SK-N-SH treated with all-trans-retinoic acid at 6 μM for 48 hours (cell line): ENCODE data around the gene ALDH18A1.

Experiments
- CREB5 ChIP-seq: fragments of 250-450 bp; sonication (Bioruptor Pico); IDR thresholded peaks from 2 replicates; pipeline ENCODE4 v1.5.1; 2020; ENCODE audit warnings: low read depth, mild to moderate bottlenecking, moderate library complexity
- CSDC2 ChIP-seq: fragments of 250-450 bp; sonication (Bioruptor Pico); IDR thresholded peaks from 2 replicates; pipeline ENCODE4 v1.5.0; 2020; ENCODE audit warnings: mild to moderate bottlenecking, moderate library complexity
- PATZ1 ChIP-seq: fragments of 250-450 bp; sonication (Bioruptor Pico); IDR thresholded peaks from 2 replicates; pipeline ENCODE4 v1.8.0; 2020; ENCODE audit warnings: mild to moderate bottlenecking, moderate library complexity, borderline replicate concordance
- RARB ChIP-seq: fragments of 250-450 bp; sonication (Bioruptor Pico); IDR thresholded peaks from 2 replicates; pipeline ENCODE4 v1.8.0; 2021; ENCODE audit warnings: mild to moderate bottlenecking, moderate library complexity
- TCF4 ChIP-seq: fragments of 250-450 bp; sonication (Bioruptor Pico); IDR thresholded peaks from 2 replicates; pipeline ENCODE4 v1.8.0; 2021; ENCODE audit warnings: mild to moderate bottlenecking, moderate library complexity, borderline replicate concordance
- ZFP3 ChIP-seq: fragments of 250-450 bp; sonication (Bioruptor Pico); IDR thresholded peaks from 2 replicates; pipeline ENCODE4 v1.5.0; 2020; ENCODE audit warnings: mild to moderate bottlenecking, moderate library complexity
- ZNF70 ChIP-seq: fragments of 450-650 bp; formaldehyde crosslinking; IDR thresholded peaks from 2 replicates; pipeline ENCODE4 v1.5.0; 2020; ENCODE audit warnings: mild to moderate bottlenecking, moderate library complexity

- TF ChIP-seq CREB5 (CRISPR knock-in tag) (no peak), PATZ1 (CRISPR knock-in tag) (no peak), RARB (no peak), CSDC2 (CRISPR knock-in tag) (no peak), TCF4 (no peak), ZFP3 (CRISPR knock-in tag) (no peak), ZNF70 (no peak)
Measured at GRCh38 chr10:95573527-95573926, 83.0 kb downstream of the ALDH18A1 start.
